ENCODE measurements around the gene FAM168B.
A peak's percentile ranks its signal among the peaks of the same experiment; 100 is the strongest.

FAM168B gene

GRCh38 chr2:131039908-131040660, 53.2 kb downstream of the FAM168B start:
- no peak for DNase-seq (ENCODE audit: low spot score)

GRCh38 chr2:131039535-131039907, 53.7 kb downstream of the FAM168B start:
- peak; percentile 78 for DNase-seq (ENCODE audit: low spot score)

GRCh38 chr2:131039101-131039440, 54.2 kb downstream of the FAM168B start:
- DNase-seq (ENCODE audit: low spot score): no peak

GRCh38 chr2:131038258-131039100, 54.8 kb downstream of the FAM168B start:
- DNase-seq (ENCODE audit: low spot score): no peak

- DNase-seq (ENCODE audit: low spot score): no peak
Observed at GRCh38 chr2:131037398-131038257, 55.6 kb downstream of the FAM168B start.

- DNase-seq (ENCODE audit: low spot score): no peak
Observed at GRCh38 chr2:131036696-131037397, 56.4 kb downstream of the FAM168B start.

- no peak for DNase-seq (ENCODE audit: low spot score)
Observed at GRCh38 chr2:131036269-131036668, 57.0 kb downstream of the FAM168B start.

- no peak for DNase-seq (ENCODE audit: low spot score)
Observed at GRCh38 chr2:131035826-131036231, 57.4 kb downstream of the FAM168B start.

- no peak for DNase-seq (ENCODE audit: low spot score)
Observed at GRCh38 chr2:131035112-131035825, 58.0 kb downstream of the FAM168B start.

- DNase-seq (ENCODE audit: low spot score): no peak
Observed at GRCh38 chr2:131034122-131035051, 58.9 kb downstream of the FAM168B start.

- DNase-seq (ENCODE audit: low spot score): no peak
Observed at GRCh38 chr2:131033786-131034121, 59.5 kb downstream of the FAM168B start.

GRCh38 chr2:131032393-131032836, 60.8 kb downstream of the FAM168B start:
- no peak for DNase-seq (ENCODE audit: low spot score)

GRCh38 chr2:131031875-131032274, 61.4 kb downstream of the FAM168B start:
- no peak for DNase-seq (ENCODE audit: low spot score)

GRCh38 chr2:131031431-131031841, 61.8 kb downstream of the FAM168B start:
- no peak for DNase-seq (ENCODE audit: low spot score)

- DNase-seq (ENCODE audit: low spot score): peak; percentile 91
Observed at GRCh38 chr2:131030478-131030971, 62.7 kb downstream of the FAM168B start.

- DNase-seq (ENCODE audit: low spot score): no peak
Observed at GRCh38 chr2:131029812-131030211, 63.4 kb downstream of the FAM168B start.

GRCh38 chr2:131027566-131028528, 65.4 kb downstream of the FAM168B start:
- DNase-seq (ENCODE audit: low spot score): no peak

- DNase-seq (ENCODE audit: low spot score): no peak
Observed at GRCh38 chr2:131026919-131027318, 66.3 kb downstream of the FAM168B start.

- no peak for DNase-seq (ENCODE audit: low spot score)
Observed at GRCh38 chr2:131023758-131024157, 69.5 kb downstream of the FAM168B start.

Measured in pons (tissue), 1 donor.